ENCODE measurements around the gene PPP2R2C. TPM values are rescaled to one million over a fixed set of nuclear protein-coding genes. Genes with fewer than 3 reads are reported as not detected.

The PPP2R2C gene
- total and polyA plus RNA-seq, 2 of the 4 experiments (the other 2 are of a cell fraction), result 0.03 TPM; not detected in 1

GRCh38 chr4:6409381-6409780 is 63.0 kb downstream of the PPP2R2C start:
- CTCF ChIA-PET, result no interaction called here

More at GRCh38 chr4:6409381-6409780, 63.0 kb downstream of the PPP2R2C start:
- Histone ChIP-seq H3K27me3 (ENCODE audit: control insufficient read depth, insufficient read depth, low read length) (no peaks in the 10 kb centered on the region; the same call in none of the 2 replicates), H3K9me1 (ENCODE audit: insufficient read depth, low read length) (no peaks in the 10 kb centered on the region), H3K36me3 (ENCODE audit: control insufficient read depth, insufficient read depth, low read length) (no peaks in the 10 kb centered on the region), H3K4me2 (ENCODE audit: low read depth, low read length) (no peak overlapping the region), H3K9me3 (ENCODE audit: control insufficient read depth, insufficient read depth, low read length) (no peaks in the 10 kb centered on the region), H3K4me1 (ENCODE audit: control insufficient read depth, insufficient read depth, low read length) (no peaks in the 10 kb centered on the region), H2AK9ac (replicated peaks; ENCODE audit: low read depth, low read length, poor library complexity) (no peak overlapping the region), H2BK15ac (ENCODE audit: low read depth, low read length) (no peak overlapping the region), H4K20me1 (ENCODE audit: insufficient read depth, low read length) (no peaks in the 10 kb centered on the region), H2BK20ac (ENCODE audit: low read depth, low read length) (no peak overlapping the region), H3K18ac (ENCODE audit: low read depth, low read length) (no peak overlapping the region), H2BK120ac (ENCODE audit: low read depth, low read length) (no peak overlapping the region), H2AK5ac (ENCODE audit: low read depth, low read length) (no peak overlapping the region), H2BK5ac (ENCODE audit: low read depth, low read length, poor library complexity, severe bottlenecking) (no peak overlapping the region), H4K8ac (ENCODE audit: low read depth in 2 of 2, low read length in 2 of 2) (no peak overlapping the region), H4K91ac (ENCODE audit: insufficient read depth, low read depth, low read length) (no peak overlapping the region), H3K27ac (ENCODE audit: insufficient read depth, low read length) (no peak overlapping the region), H3K4ac (ENCODE audit: low read depth, low read length) (no peak overlapping the region), H4K5ac (ENCODE audit: low read depth, low read length) (no peak overlapping the region), H3K4me3 (ENCODE audit: insufficient read depth, low read depth, low read length) (no peak overlapping the region), H3K79me1 (ENCODE audit: low read depth in 1 of 2, low read length in 2 of 2) (no peaks in the 10 kb centered on the region), H3K23ac (ENCODE audit: low read depth, low read length) (no peak overlapping the region), H3K14ac (replicated peaks; ENCODE audit: low read depth, low read length) (no peak overlapping the region), H2AFZ (replicated peaks; ENCODE audit: low read length, poor library complexity) (no peak overlapping the region), H3K9ac (ENCODE audit: low read depth, low read length) (no peak overlapping the region), H3K56ac (ENCODE audit: extremely low read depth, insufficient read depth, low read length) (no peak overlapping the region)
- intact Hi-C loops (cut with micrococcal nuclease) (no loop called here), dilution Hi-C loops (cut with HindIII; ENCODE audit: low sequenced_read_pairs, unreplicated experiment) (no loop called here), in situ Hi-C loops (cut with MboI; ENCODE audit: low sequenced_read_pairs) (no loop called here)
- WGBS, 2 experiments (ENCODE audit: extremely low coverage in 2 of 2, insufficient read length in 1 of 2), result 20% methylated on average over 1 of the region's 6 CpGs; no CpG with 5 or more reads in 1 of the 2 experiments
- POLR2A ChIA-PET (ENCODE audit: unreplicated experiment), result no interaction called here
- BruUV-seq (replicated peaks), result no TSS peak
- ATAC-seq (ENCODE audit: low read depth) (no peak), DNase-seq (no peak)
- TF ChIP-seq CTCF (conservative IDR thresholded peaks at IDR 0.05; ENCODE audit: low read depth, low read length) (no peak), SMC3 (IDR thresholded peaks at IDR 0.05; ENCODE audit: low read depth, low read length) (no peak), FOS (IDR thresholded peaks at IDR 0.05; ENCODE audit: low read depth, low read length) (no peak), MAZ (IDR thresholded peaks at IDR 0.05; ENCODE audit: borderline replicate concordance, low read depth, low read length) (no peak), RFX5 (IDR thresholded peaks at IDR 0.05; ENCODE audit: low read depth, low read length) (no peak), MXI1 (IDR thresholded peaks at IDR 0.05; ENCODE audit: borderline replicate concordance, low read depth, low read length) (no peak), RCOR1 (IDR thresholded peaks at IDR 0.05; ENCODE audit: insufficient replicate concordance, low read length) (no peak), RAD21 (IDR thresholded peaks at IDR 0.05; ENCODE audit: low read length) (no peak), CEBPB (IDR thresholded peaks at IDR 0.05; ENCODE audit: low read depth, low read length) (no peak), NFE2L2 (IDR thresholded peaks at IDR 0.05; ENCODE audit: low read depth, low read length) (no peak)
- TF ChIP-seq, protein P1, sequence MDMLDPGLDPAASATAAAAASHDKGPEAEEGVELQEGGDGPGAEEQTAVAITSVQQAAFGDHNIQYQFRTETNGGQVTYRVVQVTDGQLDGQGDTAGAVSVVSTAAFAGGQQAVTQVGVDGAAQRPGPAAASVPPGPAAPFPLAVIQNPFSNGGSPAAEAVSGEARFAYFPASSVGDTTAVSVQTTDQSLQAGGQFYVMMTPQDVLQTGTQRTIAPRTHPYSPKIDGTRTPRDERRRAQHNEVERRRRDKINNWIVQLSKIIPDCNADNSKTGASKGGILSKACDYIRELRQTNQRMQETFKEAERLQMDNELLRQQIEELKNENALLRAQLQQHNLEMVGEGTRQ (IDR thresholded peaks at IDR 0.05; ENCODE audit: low read depth, low read length), result no peak

All from IMR-90 (cell line).